Stimulated activated CD8-positive, alpha-beta memory T cell treated with anti-CD3 and anti-CD28 coated beads, Interleukin-15, amount 100 ng/mL, for 48 hours (primary cell): ENCODE measurements around the gene DYNLRB1.

Experiments
- DNase-seq, 2 donors: peaks; one replicate each; pipeline ENCODE4 v3.0.0-alpha.2; 2020; ENCODE audit warnings: low read depth in 2 of 2

Gene DYNLRB1

DNA sequence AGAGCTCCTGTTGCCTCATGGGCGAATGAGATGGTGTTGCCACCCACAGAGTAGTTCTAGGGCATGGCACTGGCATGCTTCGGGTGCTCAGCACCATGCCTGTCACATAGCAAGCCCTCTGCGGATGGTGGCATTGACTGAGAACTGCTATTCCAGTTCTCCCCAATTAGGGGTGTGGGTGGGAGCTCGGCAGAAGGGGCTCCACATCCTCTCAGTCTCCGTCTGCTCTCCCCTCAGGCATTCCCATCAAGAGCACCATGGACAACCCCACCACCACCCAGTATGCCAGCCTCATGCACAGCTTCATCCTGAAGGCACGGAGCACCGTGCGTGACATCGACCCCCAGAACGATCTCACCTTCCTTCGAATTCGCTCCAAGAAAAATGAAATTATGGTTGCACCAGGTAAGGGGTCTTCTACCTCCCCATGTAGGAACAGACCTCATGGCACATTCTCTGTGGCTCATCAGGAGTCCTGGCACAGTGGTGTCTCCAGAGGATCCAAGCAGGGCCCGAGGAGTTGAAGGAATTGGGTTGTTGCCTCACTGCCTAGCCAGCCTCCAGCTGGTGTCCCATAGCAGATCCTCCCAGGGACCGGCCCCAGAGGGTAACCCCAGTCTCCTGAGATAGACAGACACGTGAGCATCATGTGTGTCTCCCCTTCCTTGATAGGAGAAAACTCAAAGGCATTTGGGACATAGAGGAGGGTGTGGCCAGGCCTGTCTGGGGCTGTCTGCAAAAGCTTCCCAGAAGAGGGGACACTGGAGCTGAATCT is 18.4 kb downstream of the DYNLRB1 start:
- DNase-seq: no peak

DNA sequence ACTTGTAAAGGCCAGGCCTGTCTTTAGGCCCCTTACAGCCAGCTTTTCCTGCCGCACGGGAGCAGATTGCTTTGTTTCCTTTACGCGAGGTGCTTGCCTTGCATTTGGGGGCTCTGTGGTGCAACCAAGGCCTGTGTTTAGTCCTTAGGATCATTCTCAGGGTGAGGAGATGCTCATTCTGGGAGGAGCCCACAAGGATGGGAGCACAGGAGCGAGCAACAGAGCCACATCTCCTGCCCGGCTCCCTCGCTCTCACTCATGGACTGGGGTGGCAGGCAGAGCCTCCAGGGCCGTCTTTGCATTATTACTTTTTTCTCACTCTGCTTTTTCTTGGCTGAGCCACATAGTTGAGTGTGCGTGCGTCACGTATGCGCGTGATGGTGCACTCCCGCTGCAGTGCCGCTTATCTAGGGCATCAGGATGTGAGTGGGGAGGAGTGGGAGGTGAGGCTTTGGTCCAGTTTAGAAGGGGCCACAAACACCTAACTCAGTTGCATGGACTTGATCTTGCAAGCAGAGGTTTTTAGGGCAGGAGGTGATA is 19.1 kb downstream of the DYNLRB1 start:
- DNase-seq: no peak

DNA sequence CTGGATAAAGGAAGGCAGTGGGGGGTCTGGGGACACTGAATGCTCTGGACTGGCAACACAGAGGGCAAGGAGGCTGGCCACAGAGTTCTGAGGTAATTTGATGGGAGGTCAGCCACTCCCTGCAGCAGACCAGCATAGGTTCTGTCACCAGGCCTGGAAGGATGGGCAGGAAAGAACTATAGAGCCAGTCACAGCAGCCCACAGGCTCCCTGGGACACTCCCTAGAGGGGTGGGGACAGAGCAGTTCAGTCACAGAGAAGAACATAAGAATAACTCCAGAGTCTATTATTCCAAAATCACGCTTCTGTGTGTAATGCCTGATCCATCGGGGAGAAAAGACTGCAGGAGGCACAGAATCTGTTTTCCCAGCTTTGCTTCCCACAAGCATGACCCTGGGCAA is 19.6 kb downstream of the DYNLRB1 start:
- no peak for DNase-seq

DNA sequence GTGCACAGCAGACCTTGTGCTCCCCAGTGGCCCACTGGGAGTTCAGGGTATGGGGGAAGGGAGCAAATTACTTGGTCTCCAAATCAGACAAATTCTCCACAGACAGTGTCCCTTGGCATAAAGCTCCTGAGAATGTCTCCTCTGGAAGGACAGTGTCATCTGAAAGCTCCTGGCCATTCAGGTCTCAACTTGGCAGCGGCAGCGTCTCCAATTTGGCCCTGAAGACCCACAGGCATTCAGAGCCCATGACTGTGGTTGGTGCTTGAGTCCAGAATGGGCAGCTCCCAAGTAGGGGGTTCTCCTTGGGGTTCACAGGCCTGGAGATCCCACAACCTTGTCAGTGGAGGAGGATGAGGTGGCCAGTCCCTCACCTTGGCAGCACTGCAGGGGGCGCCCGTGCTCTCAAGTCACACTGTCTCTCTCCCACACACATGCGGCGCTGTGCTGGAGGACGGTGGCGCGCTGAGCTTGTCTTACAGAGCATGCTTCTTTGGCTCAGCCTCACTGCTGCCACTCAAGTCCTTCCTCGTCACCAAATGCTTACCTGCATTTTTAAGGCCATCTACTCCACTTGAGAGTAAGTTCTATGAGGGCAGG is 20.7 kb downstream of the DYNLRB1 start:
- DNase-seq: no peak

GRCh38 chr20:34537651-34538050 is 21.4 kb downstream of the DYNLRB1 start:
- no peak for DNase-seq

GRCh38 chr20:34538671-34539123 is 22.5 kb downstream of the DYNLRB1 start:
- DNase-seq: peak in 1 of 2 donors; percentile 34

DNA sequence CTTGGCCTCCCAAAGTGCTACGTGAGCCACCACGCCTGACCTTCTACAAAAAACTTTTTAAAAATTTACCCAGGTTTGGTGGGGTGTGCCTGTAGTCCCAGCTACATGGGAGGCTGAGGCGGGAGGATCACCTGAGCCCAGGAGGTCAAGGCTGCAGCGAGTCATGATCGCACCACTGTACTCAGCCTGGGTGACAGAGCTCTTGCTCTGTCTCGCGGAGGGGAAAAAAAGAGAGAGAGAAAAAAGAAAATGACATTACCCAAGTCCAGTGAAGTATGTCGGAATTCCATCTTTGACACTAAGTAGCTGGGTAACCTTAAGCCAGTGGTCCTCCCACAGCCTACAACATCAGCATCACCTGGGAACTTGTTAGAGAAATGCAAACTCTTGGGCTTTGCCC is 23.5 kb downstream of the DYNLRB1 start:
- no peak for DNase-seq

GRCh38 chr20:34540596-34541263 is 24.5 kb downstream of the DYNLRB1 start:
- DNase-seq: no peak

DNA sequence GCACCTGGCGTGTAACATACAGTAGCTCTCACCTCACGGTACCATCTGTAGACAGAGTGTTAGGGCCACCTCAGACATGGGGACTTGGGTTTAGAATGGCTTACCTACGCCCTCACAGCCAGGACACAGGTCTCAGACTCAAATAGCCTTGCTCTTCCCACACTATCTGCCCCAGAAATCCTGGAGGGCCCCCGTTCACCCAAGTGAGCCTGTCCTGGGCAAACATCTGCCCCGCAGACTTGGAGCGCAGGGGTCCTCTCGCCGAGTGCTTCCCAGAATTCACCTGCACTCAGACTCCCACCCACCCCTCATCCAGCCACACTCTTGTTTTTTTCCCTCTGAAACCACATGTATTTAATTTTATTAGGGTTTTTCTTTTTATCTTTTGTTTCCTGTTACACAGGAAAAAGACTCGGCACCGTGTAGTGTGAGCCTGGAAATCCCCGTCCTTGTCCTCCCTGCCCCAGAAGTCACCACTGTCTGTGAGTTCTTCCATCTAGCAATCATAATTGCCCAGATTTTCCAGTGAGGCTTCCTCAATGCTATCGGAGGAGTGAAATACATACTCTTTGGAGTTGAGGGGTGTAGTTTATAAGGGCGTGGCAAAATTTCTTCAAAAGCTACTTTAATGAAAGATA is 25.2 kb downstream of the DYNLRB1 start:
- DNase-seq: no peak

GRCh38 chr20:34541917-34542316 is 25.7 kb downstream of the DYNLRB1 start:
- no peak for DNase-seq

DNA sequence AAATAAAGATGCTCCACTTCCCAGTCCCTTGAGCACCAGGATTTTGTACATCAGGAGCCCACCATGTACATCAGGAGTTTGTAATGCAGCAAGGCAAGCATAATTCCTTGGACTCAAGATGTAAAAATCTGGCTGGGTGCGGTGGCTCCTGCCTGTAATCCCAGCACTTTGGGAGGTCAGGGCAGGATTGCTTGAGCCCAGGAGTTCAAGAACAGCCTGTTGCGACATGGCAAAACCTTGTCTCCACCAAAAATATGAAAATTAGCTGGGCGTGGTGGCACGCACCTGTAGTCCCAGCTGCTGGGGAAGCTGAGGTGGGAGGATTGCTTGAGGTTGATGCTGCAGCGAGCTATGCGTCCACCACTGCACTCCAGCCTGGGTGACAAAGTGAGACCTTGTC is 26.2 kb downstream of the DYNLRB1 start:
- DNase-seq: no peak

GRCh38 chr20:34543463-34544056 is 27.3 kb downstream of the DYNLRB1 start:
- DNase-seq: no peak

DNA sequence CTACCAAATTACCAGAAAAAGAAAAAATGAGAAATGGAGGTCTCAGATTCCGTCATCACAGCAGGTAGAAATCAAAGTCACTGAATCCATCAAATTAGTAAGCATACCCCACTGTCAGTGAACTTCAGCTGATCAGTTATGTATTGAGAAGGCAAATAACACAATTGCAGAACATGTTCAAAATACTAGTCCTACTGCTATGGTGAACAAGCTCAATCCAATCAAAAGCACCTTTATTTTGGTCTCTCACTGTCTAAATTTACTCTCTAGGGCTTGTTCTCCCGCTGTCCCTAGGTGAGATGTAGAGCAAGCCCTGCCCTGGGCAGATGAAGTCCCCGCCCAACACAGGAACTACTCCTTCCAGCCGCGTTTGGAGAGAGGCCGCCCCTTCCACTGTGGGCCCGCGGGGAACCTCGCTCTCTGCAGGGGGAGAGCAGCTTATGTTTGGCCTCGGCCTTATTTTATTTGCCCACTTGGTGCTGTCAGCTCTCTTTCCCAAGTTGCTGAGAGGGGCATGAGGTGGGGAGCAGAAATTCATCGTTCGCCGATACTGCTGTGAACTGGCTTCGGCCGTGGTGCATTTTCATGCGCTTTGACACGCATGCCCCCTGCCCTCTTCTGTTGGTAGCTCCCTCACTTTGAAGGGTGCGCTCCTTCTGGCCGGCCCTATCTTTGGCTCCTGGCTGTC is 28.0 kb downstream of the DYNLRB1 start:
- no peak for DNase-seq

DNA sequence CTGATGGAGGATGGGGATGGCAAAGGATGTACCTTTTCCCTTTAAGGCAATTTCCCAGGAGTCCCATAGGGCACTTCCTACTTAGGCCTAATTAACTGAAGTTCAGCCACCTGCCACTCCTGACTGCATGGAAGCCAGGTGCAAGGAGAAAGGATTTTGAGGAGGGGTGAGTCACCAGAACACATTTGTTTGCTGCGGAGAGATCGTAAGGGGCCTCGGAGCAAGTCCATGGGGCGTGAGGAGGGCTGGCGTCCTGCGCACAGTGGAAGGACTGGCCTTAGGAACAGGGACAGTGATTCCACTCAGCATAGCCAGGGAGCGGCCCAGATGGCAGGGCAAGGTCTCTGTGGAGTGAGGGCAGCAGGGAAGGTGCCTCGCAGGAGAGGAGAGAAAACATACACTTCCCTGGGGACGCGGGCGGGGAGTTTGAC is 30.5 kb downstream of the DYNLRB1 start:
- DNase-seq: no peak

GRCh38 chr20:34547844-34548613 is 31.8 kb downstream of the DYNLRB1 start:
- no peak for DNase-seq

DNA sequence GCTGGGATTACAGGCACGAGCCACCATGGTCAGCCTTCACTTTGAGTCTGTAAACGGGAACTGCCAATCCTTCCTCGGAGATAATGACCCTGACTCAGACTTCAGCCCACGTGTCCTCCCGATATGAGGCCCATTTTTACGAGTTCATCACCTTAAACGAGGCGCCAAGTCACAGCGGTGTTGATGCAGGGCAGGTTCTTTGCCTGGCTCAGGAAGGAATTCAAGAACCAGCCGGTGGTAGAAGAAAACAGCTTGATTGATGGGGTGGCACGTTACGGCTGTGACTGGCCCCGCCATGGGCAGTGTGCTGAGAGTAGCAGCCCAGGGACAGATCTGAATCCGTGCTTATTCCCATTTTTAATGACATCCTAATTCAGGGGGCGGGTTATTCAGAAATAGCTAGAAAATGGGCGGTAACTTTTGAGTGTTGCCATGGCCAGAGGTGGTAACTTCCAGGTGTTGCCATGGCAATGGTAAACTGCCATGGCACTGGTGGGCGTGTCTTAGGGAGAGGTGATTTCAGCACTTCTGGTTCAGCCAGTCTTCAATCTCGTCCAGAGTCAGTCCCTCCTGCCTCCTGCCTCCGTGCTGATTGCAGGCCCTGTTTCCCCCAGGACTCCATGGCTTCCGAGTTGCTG is 33.2 kb downstream of the DYNLRB1 start:
- DNase-seq: no peak

- DNase-seq: no peak
These were observed 33.7 kb downstream of the DYNLRB1 start for GRCh38 chr20:34549929-34550305.

DNA sequence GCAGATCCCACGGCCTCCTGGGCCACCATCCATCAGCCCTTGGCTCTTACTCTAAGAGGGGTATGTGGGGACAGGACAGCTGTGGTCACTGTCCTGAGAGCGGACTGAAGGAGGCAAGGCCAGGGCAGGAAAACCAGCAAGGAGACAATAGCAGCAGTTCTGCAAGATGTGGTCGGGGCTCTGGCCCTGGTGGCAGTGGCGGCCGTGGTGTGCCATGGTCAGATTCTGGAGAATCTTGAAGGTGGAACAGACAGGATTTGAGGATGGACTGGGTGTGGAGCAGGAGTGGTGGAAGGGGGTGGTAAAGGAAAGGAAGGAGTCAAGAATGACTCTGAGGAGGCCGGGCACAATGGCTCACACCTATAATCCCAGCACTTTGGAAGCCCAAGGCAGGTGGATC is 36.3 kb downstream of the DYNLRB1 start:
- no peak for DNase-seq

DNA sequence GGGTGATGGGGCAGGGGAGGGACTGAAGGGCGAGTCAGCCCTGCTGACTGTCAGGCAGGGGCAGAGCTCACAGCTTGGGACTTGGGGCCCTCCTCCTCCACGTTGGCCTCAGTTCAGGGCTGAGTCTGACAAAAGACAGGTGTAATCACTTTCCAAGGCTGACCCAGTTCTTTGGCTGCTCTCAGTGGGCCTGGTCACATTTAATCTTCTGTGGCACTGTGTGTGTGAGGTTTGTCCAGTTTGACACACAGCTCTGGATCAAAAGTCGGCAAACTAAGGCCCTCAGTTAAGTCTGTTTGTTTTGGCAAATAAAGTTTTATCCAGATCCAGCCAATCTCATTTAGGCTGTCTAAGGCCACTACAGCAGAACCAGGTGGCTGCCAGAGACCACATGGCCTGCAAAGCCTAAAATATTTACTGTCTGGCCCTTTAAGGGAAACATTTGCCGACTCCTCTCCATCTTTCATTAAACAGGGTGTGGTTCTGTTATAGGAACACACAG is 37.2 kb downstream of the DYNLRB1 start:
- DNase-seq: no peak

DNA sequence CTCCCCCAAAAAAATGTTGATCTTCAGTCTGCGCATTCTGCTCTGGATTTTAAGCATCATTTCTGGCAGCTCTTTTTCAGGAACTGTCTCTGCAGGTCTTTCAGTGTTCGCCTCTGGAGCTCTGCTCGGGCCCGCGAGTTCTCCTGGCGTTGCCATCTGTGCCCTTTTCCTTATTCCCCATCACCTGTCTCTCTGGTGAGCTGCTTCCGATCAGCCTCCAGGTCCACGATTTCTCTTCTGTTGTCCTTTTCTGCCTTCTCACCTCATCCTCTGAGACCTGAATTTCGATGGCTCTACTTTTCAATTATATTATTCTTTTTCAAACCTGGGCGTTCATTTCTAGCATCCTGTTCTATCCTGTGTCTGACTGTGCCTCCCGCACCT is 41.7 kb downstream of the DYNLRB1 start:
- DNase-seq: no peak
